ENCODE measurements around the gene CLDN34. TPM values are rescaled to one million over a fixed set of nuclear protein-coding genes. Genes with fewer than 3 reads are reported as not detected.

The CLDN34 gene
- total and polyA plus RNA-seq, 2 experiments from 2014 or later = not detected

GRCh38 chrX:10009741-10010140, 42.6 kb downstream of the CLDN34 start:
- H3K4me3 ChIP-seq = no peak overlapping the region
- no peaks in the 10 kb centered on the region for H3K9me3 ChIP-seq (ENCODE audit: low read depth)
- H3K4me2 ChIP-seq (ENCODE audit: unreplicated experiment) = no peak overlapping the region
- TF ChIP-seq EZH2phosphoT487 (IDR thresholded peaks at IDR 0.05; ENCODE audit: insufficient read depth, low read depth) (no peak), EZH2 (IDR thresholded peaks at IDR 0.05; ENCODE audit: insufficient read depth, poor library complexity, severe bottlenecking) (no peak)
- H3K4me1 ChIP-seq (ENCODE audit: insufficient read depth) = peaks cover 13% of the 10 kb centered on the region
- H3K9ac ChIP-seq = no peak overlapping the region
- in situ Hi-C loops (cut with MboI) = no loop called here
- no peaks in the 10 kb centered on the region for H4K20me1 ChIP-seq (ENCODE audit: insufficient read depth)
- H3K27me3 ChIP-seq (replicated peaks; ENCODE audit: insufficient read depth) = no peaks in the 10 kb centered on the region
- H3K79me2 ChIP-seq (ENCODE audit: insufficient read depth) = no peaks in the 10 kb centered on the region
- no peak for DNase-seq
- H3K36me3 ChIP-seq (ENCODE audit: low read depth) = no peaks in the 10 kb centered on the region
- 0 out of 2 replicates have a peak, but pooled peaks cover 3% of the 10 kb centered on the region for H3F3A ChIP-seq (ENCODE audit: insufficient read depth)
- H3K9me2 ChIP-seq (ENCODE audit: insufficient read depth) = no peaks in the 10 kb centered on the region
- H2AFZ ChIP-seq = no peak overlapping the region
- 80 to 91% methylated on average over 1 of the region's 1 CpG for WGBS, 2 experiments (ENCODE audit: low coverage in 1 of 2, low lambda C conversion rate in 2 of 2, missing lambda C conversion rate in 2 of 2)
- H3K27ac ChIP-seq = no peak overlapping the region

- Histone ChIP-seq H3K36me3 (ENCODE audit: low read depth) (no peaks in the 10 kb centered on the region), H3K9me2 (ENCODE audit: insufficient read depth) (no peaks in the 10 kb centered on the region), H3F3A (ENCODE audit: insufficient read depth) (no peaks in the 10 kb centered on the region), H3K27ac (no peak overlapping the region), H3K27me3 (replicated peaks; ENCODE audit: insufficient read depth) (no peaks in the 10 kb centered on the region), H3K9ac (no peak overlapping the region), H3K4me2 (ENCODE audit: unreplicated experiment) (no peak overlapping the region), H2AFZ (no peak overlapping the region), H3K4me3 (peak overlapping the region; percentile 7; the same call in 1 of the 2 replicates), H4K20me1 (ENCODE audit: insufficient read depth) (no peaks in the 10 kb centered on the region), H3K9me3 (ENCODE audit: low read depth) (no peaks in the 10 kb centered on the region), H3K79me2 (ENCODE audit: insufficient read depth) (no peaks in the 10 kb centered on the region), H3K4me1 (ENCODE audit: insufficient read depth) (peaks cover 13% of the 10 kb centered on the region)
- WGBS, 2 experiments (ENCODE audit: low coverage in 1 of 2, low lambda C conversion rate in 2 of 2, missing lambda C conversion rate in 2 of 2) = 23 to 39% methylated on average over 5 of the region's 5 CpGs
- in situ Hi-C loops (cut with MboI) = no loop called here
- peak; percentile 69 for DNase-seq
- TF ChIP-seq EZH2phosphoT487 (IDR thresholded peaks at IDR 0.05; ENCODE audit: insufficient read depth, low read depth) (no peak), EZH2 (IDR thresholded peaks at IDR 0.05; ENCODE audit: insufficient read depth, poor library complexity, severe bottlenecking) (no peak)
Observed at GRCh38 chrX:10010686-10011085, 43.5 kb downstream of the CLDN34 start.

- no peaks in the 10 kb centered on the region for H4K20me1 ChIP-seq (ENCODE audit: insufficient read depth)
- in situ Hi-C loops (cut with MboI) = no loop called here
- TF ChIP-seq EZH2phosphoT487 (IDR thresholded peaks at IDR 0.05; ENCODE audit: insufficient read depth, low read depth) (no peak), EZH2 (IDR thresholded peaks at IDR 0.05; ENCODE audit: insufficient read depth, poor library complexity, severe bottlenecking) (no peak)
- peaks cover 3% of the 10 kb centered on the region; the same call in 1 of the 2 replicates for H3K79me2 ChIP-seq (ENCODE audit: insufficient read depth)
- H3K4me1 ChIP-seq (ENCODE audit: insufficient read depth) = peaks cover 13% of the 10 kb centered on the region
- no peak overlapping the region for H3K9ac ChIP-seq
- no peak overlapping the region for H3K27ac ChIP-seq
- H2AFZ ChIP-seq = no peak overlapping the region
- no peaks in the 10 kb centered on the region for H3K27me3 ChIP-seq (replicated peaks; ENCODE audit: insufficient read depth)
- H3K4me3 ChIP-seq = no peak overlapping the region
- DNase-seq = no peak
- H3K36me3 ChIP-seq (ENCODE audit: low read depth) = no peaks in the 10 kb centered on the region
- WGBS, 2 experiments (ENCODE audit: low coverage in 1 of 2, low lambda C conversion rate in 2 of 2, missing lambda C conversion rate in 2 of 2) = 77 to 81% methylated on average over 7 to 10 of the region's 10 CpGs
- H3K9me2 ChIP-seq (ENCODE audit: insufficient read depth) = no peaks in the 10 kb centered on the region
- H3F3A ChIP-seq (ENCODE audit: insufficient read depth) = 0 out of 2 replicates have a peak, but pooled peaks cover under 1% of the 10 kb centered on the region
- H3K9me3 ChIP-seq (ENCODE audit: low read depth) = no peaks in the 10 kb centered on the region
- no peak overlapping the region for H3K4me2 ChIP-seq (ENCODE audit: unreplicated experiment)
Observed at GRCh38 chrX:10011261-10011931, 44.2 kb downstream of the CLDN34 start.

- Histone ChIP-seq H3F3A (ENCODE audit: insufficient read depth) (peaks cover 6% of the 10 kb centered on the region), H3K9me3 (ENCODE audit: low read depth) (no peaks in the 10 kb centered on the region), H3K79me2 (ENCODE audit: insufficient read depth) (peaks cover 6% of the 10 kb centered on the region; the same call in 1 of the 2 replicates), H3K4me1 (ENCODE audit: insufficient read depth) (peaks cover 13% of the 10 kb centered on the region), H4K20me1 (ENCODE audit: insufficient read depth) (no peaks in the 10 kb centered on the region), H3K27ac (no peak overlapping the region), H3K4me3 (no peak overlapping the region), H3K36me3 (ENCODE audit: low read depth) (no peaks in the 10 kb centered on the region), H3K9ac (no peak overlapping the region), H2AFZ (no peak overlapping the region), H3K27me3 (replicated peaks; ENCODE audit: insufficient read depth) (no peaks in the 10 kb centered on the region), H3K9me2 (ENCODE audit: insufficient read depth) (no peaks in the 10 kb centered on the region), H3K4me2 (ENCODE audit: unreplicated experiment) (no peak overlapping the region)
- in situ Hi-C loops (cut with MboI) = no loop called here
- 29 to 36% methylated on average over 7 to 9 of the region's 9 CpGs for WGBS, 2 experiments (ENCODE audit: low coverage in 1 of 2, low lambda C conversion rate in 2 of 2, missing lambda C conversion rate in 2 of 2)
- DNase-seq = no peak
- TF ChIP-seq EZH2 (IDR thresholded peaks at IDR 0.05; ENCODE audit: insufficient read depth, poor library complexity, severe bottlenecking) = no peak
- no peak for TF ChIP-seq EZH2phosphoT487 (IDR thresholded peaks at IDR 0.05; ENCODE audit: insufficient read depth, low read depth)
Observed at GRCh38 chrX:10011991-10012390, 44.8 kb downstream of the CLDN34 start.
